Natural killer cell (primary cell): Measurements from ENCODE around the gene CRIP1. TPM values are rescaled to one million over a fixed set of nuclear protein-coding genes. Genes with fewer than 3 reads are reported as not detected.

Source experiments
- ATAC-seq, 3 donors: fragments of 150-1000 bp in 2 of 3; fragments of 200-7000 bp in 1 of 3; cut with Tn5 transposase; 1 replicate in 1 of 3; 2 replicates in 2 of 3; pipeline ENCODE4 v1.10.0; 2021; ENCODE audit warnings: mild to moderate bottlenecking in 2 of 3, moderate library complexity in 2 of 3
- DNase-seq, 2 donors: peaks; one replicate each; pipeline versions ENCODE4 v3.0.0 to v3.0.0-alpha.2; 2013 to 2021; ENCODE audit warnings: mixed read lengths in 1 of 2
- H3K27ac ChIP-seq: one replicate; pipeline ENCODE4 v1.5.1; 2013; ENCODE audit warnings: mild to moderate bottlenecking, low read length
- H3K27me3 ChIP-seq: one replicate; pipeline ENCODE4 v1.6.1; 2013; ENCODE audit warnings: low read length; ENCODE audit not compliant: control insufficient read depth, insufficient read depth
- H3K36me3 ChIP-seq: one replicate; pipeline ENCODE4 v1.6.1; 2013; ENCODE audit warnings: low read length; ENCODE audit not compliant: control insufficient read depth, insufficient read depth
- H3K4me1 ChIP-seq: one replicate; pipeline ENCODE4 v1.6.1; 2013; ENCODE audit warnings: low read length; ENCODE audit not compliant: control insufficient read depth, insufficient read depth
- H3K4me3 ChIP-seq: one replicate; pipeline ENCODE4 v1.5.1; 2013; ENCODE audit warnings: low read length
- H3K9me3 ChIP-seq: one replicate; pipeline ENCODE4 v1.6.1; 2013; ENCODE audit warnings: low read length; ENCODE audit not compliant: control insufficient read depth, insufficient read depth
- H3K27ac Mint-ChIP-seq, 2 donors: one replicate each; pipeline ENCODE4 v1.8.0; 2022; ENCODE audit warnings: mild to moderate bottlenecking in 2 of 2, mixed read lengths in 2 of 2, moderate library complexity in 1 of 2
- H3K27me3 Mint-ChIP-seq, 2 donors: one replicate each; pipeline ENCODE4 v1.8.0; 2022; ENCODE audit warnings: low read depth in 2 of 2, mixed read lengths in 2 of 2
- H3K36me3 Mint-ChIP-seq: one replicate; pipeline ENCODE4 v1.8.0; 2022; ENCODE audit warnings: mixed read lengths
- H3K4me1 Mint-ChIP-seq, 2 donors: one replicate each; pipeline ENCODE4 v1.8.0; 2022; ENCODE audit warnings: mixed read lengths in 2 of 2
- H3K4me3 Mint-ChIP-seq: one replicate; pipeline ENCODE4 v1.8.0; 2022; ENCODE audit warnings: mild to moderate bottlenecking, moderate library complexity, mixed read lengths
- H3K9me3 Mint-ChIP-seq, 2 donors: one replicate each; pipeline ENCODE4 v1.8.0; 2022; ENCODE audit warnings: mixed read lengths in 2 of 2
- WGBS: methylation state at CpG from one replicate; pipeline ENCODE4 v1.1.7; 2013; ENCODE audit warnings: missing lambda C conversion rate; ENCODE audit not compliant: insufficient coverage; 5-methylcytosine and 5-hydroxymethylcytosine counted together
- intact Hi-C: fragments of 100-400 bp; cut with micrococcal nuclease; formaldehyde crosslinking; loops from one replicate; pipeline ENCODE4 v1.14.2; 2022
- total RNA-seq, 4 donors: library from RNA; stranded (reverse); fragments of 120-200 nt in 1 of 4; gene quantifications; one replicate each; pipeline versions ENCODE4 v1.2.3 to v1.2.4, GENCODE V29; 2013 to 2022
- TF ChIP-seq, protein P1 (sequence below): fragments of 200-600 bp; IDR thresholded peaks from one replicate; pipeline ENCODE4 v1.8.0; 2022; ENCODE audit warnings: antibody characterized with exemption

Gene CRIP1
- total RNA-seq, 3 donors from 2014 or later (not counting 1 experiment from before 2014, with no cell fraction given), result 276 to 334 (median 290) TPM

DNA sequence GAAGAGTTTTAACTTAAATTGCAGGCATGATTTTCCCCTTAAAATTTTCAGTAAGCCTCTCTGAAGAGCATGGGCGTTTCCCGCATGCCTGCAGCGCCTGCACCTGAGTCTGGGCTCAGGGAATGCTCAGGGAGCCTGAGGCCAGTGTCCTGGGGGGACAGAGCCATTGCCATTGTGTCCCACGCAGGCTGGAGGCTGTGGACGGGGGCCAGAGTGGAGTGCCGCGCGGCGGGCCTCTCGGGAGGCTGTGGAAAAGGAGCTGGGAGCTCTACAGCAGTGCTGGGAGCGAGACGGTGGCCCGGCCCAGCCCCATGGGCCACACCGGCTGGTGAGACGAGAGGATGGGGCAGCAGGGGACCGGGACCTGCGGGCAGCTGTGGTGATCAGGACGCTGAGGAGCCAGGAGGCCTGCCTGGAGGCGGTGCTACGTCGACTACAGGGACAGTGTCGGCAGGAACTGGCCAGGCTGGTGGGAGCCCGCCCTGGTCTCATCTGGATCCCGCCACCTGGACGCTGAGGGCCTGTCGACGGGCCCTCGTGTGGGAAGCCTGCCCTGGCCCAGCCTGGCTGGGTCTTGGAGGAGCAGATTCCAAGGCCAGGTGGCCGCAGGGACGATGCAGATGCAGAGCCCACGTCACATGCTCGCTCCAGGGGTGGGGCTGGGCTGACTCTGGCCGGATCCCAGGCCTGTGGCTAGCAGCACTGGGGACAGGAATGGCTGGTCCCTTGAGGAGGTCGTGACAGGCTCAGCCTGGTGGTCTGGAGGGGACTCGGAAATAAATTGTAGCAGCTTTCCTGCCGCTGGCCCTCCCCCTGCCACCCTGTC, 12.0 kb downstream of the CRIP1 start:
- Mint-ChIP-seq H3K27me3 (no peaks in the 10 kb centered on the region), H3K36me3 (no peaks in the 10 kb centered on the region), H3K9me3 (no peaks in the 10 kb centered on the region), H3K27ac (peak overlapping the region; percentile 31 to 58), H3K4me1 (peaks cover 0 to 4% of the 10 kb centered on the region in 2 donors), H3K4me3 (peak overlapping the region; percentile 35)
- Histone ChIP-seq H3K27ac (no peak overlapping the region), H3K9me3 (no peaks in the 10 kb centered on the region), H3K36me3 (no peaks in the 10 kb centered on the region), H3K4me3 (no peak overlapping the region), H3K27me3 (no peaks in the 10 kb centered on the region), H3K4me1 (no peaks in the 10 kb centered on the region)
- intact Hi-C loops, result no loop called here
- ATAC-seq (no peak), DNase-seq (peak in 1 of 2 donors; percentile 18)
- TF ChIP-seq, protein P1, sequence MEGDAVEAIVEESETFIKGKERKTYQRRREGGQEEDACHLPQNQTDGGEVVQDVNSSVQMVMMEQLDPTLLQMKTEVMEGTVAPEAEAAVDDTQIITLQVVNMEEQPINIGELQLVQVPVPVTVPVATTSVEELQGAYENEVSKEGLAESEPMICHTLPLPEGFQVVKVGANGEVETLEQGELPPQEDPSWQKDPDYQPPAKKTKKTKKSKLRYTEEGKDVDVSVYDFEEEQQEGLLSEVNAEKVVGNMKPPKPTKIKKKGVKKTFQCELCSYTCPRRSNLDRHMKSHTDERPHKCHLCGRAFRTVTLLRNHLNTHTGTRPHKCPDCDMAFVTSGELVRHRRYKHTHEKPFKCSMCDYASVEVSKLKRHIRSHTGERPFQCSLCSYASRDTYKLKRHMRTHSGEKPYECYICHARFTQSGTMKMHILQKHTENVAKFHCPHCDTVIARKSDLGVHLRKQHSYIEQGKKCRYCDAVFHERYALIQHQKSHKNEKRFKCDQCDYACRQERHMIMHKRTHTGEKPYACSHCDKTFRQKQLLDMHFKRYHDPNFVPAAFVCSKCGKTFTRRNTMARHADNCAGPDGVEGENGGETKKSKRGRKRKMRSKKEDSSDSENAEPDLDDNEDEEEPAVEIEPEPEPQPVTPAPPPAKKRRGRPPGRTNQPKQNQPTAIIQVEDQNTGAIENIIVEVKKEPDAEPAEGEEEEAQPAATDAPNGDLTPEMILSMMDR, result no peak
- 97% methylated on average over 36 of the region's 36 CpGs for WGBS

GRCh38 chr14:105499256-105500035, 12.8 kb downstream of the CRIP1 start:
- intact Hi-C loops, result no loop called here
- no peaks in the 10 kb centered on the region for H3K27me3 Mint-ChIP-seq
- no peaks in the 10 kb centered on the region for H3K36me3 ChIP-seq
- peak; percentile 12 to 23 for DNase-seq
- no peaks in the 10 kb centered on the region for H3K36me3 Mint-ChIP-seq
- H3K4me3 Mint-ChIP-seq, result no peak overlapping the region
- peaks cover 0 to 4% of the 10 kb centered on the region in 2 donors for H3K4me1 Mint-ChIP-seq
- no peaks in the 10 kb centered on the region for H3K27me3 ChIP-seq
- H3K9me3 ChIP-seq, result no peaks in the 10 kb centered on the region
- TF ChIP-seq, protein P1, result no peak
- ATAC-seq, result peak in 1 of 3 donors; percentile 5
- no peak overlapping the region for H3K4me3 ChIP-seq
- H3K4me1 ChIP-seq, result no peaks in the 10 kb centered on the region
- H3K9me3 Mint-ChIP-seq, result no peaks in the 10 kb centered on the region
- H3K27ac Mint-ChIP-seq, result peak overlapping the region in 1 of 2 donors; percentile 58
- no peak overlapping the region for H3K27ac ChIP-seq
- 92% methylated on average over 26 of the region's 27 CpGs for WGBS

DNA sequence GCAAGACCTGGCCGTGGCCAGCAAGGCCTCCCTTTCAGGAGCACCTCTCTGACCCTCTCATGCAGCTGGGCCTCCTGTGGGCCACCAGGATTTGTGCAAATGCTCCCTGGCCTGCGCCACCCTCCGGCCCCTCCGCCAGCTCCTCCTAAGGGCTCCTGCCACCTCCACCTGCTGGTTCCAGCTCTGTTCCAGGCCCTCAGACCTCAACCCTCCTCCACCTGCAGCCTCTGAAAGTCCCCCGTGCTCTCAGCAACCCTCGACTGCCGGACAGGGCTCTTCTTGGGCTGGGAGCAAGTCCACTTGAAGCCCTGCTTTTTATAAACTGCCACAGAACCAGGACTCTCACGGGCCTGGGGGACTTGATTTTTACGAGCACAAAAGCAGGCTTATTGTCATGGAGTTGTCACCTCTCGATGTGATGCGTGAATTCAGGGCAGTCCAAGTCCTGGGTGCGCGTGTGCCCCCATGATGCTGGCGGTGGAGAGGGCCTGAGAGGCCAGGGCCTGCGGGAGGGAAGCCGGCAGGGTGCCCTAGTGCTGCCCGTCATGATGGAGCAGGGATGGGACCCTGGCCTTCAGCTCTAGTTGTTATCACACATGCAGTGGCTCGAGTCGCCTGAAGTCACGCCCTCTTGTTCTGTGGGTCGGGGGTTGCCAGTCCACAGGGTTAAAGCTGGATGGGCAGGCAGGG, 13.5 kb downstream of the CRIP1 start:
- no peak for ATAC-seq
- DNase-seq, result peak in 1 of 2 donors; percentile 11
- peak overlapping the region in 1 of 2 donors; percentile 27 for H3K27ac Mint-ChIP-seq
- 93% methylated on average over 21 of the region's 21 CpGs for WGBS
- peaks cover 0 to 4% of the 10 kb centered on the region in 2 donors for H3K4me1 Mint-ChIP-seq
- no peak overlapping the region for H3K4me3 Mint-ChIP-seq
- TF ChIP-seq, protein P1, result no peak
- Histone ChIP-seq H3K4me3 (no peak overlapping the region), H3K4me1 (no peaks in the 10 kb centered on the region), H3K27ac (no peak overlapping the region), H3K9me3 (no peaks in the 10 kb centered on the region), H3K36me3 (no peaks in the 10 kb centered on the region), H3K27me3 (no peaks in the 10 kb centered on the region)
- intact Hi-C loops, result no loop called here
- no peaks in the 10 kb centered on the region for H3K27me3 Mint-ChIP-seq
- no peaks in the 10 kb centered on the region for H3K36me3 Mint-ChIP-seq
- no peaks in the 10 kb centered on the region for H3K9me3 Mint-ChIP-seq
